GM19328 (cell line): ENCODE results near the gene ADCY9.
"Not testable (repeated sequence)": the region's sequence is repeated elsewhere in the genome, so short reads cannot be mapped to it uniquely, and the experiment has no call there.

ENCODE experiments used
- ATAC-seq: cut with Tn5 transposase; IDR thresholded peaks from one replicate; pipeline ENCODE4 v1.9.1; 2021; ENCODE audit warnings: mild to moderate bottlenecking, moderate library complexity; ENCODE audit not compliant: unreplicated experiment

ADCY9 gene

GRCh38 chr16:4094127-4094773, 22.0 kb downstream of the ADCY9 start:
- ATAC-seq = no peak

- ATAC-seq = no peak
These were observed 22.6 kb downstream of the ADCY9 start for GRCh38 chr16:4093495-4094126.

GRCh38 chr16:4092547-4093265, 23.5 kb downstream of the ADCY9 start:
- ATAC-seq = no peak

- no peak for ATAC-seq
These were observed 24.8 kb downstream of the ADCY9 start for GRCh38 chr16:4091240-4092012.

GRCh38 chr16:4090351-4090851, 25.8 kb downstream of the ADCY9 start:
- ATAC-seq = no peak

GRCh38 chr16:4089811-4090301, 26.4 kb downstream of the ADCY9 start:
- no peak for ATAC-seq

- no peak for ATAC-seq
These were observed 26.9 kb downstream of the ADCY9 start for GRCh38 chr16:4089251-4089810.

- ATAC-seq = no peak
These were observed 28.2 kb downstream of the ADCY9 start for GRCh38 chr16:4087990-4088577.

GRCh38 chr16:4087099-4087885, 28.9 kb downstream of the ADCY9 start:
- ATAC-seq = no peak

GRCh38 chr16:4086153-4086552, 30.1 kb downstream of the ADCY9 start:
- ATAC-seq = no peak

GRCh38 chr16:4085405-4085970, 30.8 kb downstream of the ADCY9 start:
- no peak for ATAC-seq

- no peak for ATAC-seq
These were observed 32.8 kb downstream of the ADCY9 start for GRCh38 chr16:4083347-4083870.

GRCh38 chr16:4082474-4083044, 33.7 kb downstream of the ADCY9 start:
- no peak for ATAC-seq

- ATAC-seq = no peak
These were observed 34.7 kb downstream of the ADCY9 start for GRCh38 chr16:4081521-4082021.

- no peak for ATAC-seq
These were observed 35.2 kb downstream of the ADCY9 start for GRCh38 chr16:4081047-4081446.

GRCh38 chr16:4077174-4077649, 39.0 kb downstream of the ADCY9 start:
- ATAC-seq = no peak

- ATAC-seq = no peak
These were observed 40.7 kb downstream of the ADCY9 start for GRCh38 chr16:4075534-4075933.

GRCh38 chr16:4073150-4073549, 43.1 kb downstream of the ADCY9 start:
- not testable (repeated sequence) for ATAC-seq
